OCI-LY7 (cell line): ENCODE results near the gene MVK.

Source experiments
- CTCF ChIP-seq: fragments of 200-600 bp; sonication (generic); conservative IDR thresholded peaks from 2 replicates; pipeline ENCODE4 v1.5.1; 2014; ENCODE audit warnings: mild to moderate bottlenecking, antibody characterized with exemption, low read length, moderate library complexity, mixed read lengths
- EZH2phosphoT487 ChIP-seq: fragments of 200-600 bp; sonication (generic); IDR thresholded peaks from 2 replicates; pipeline ENCODE4 v1.6.1; 2018; ENCODE audit warnings: low read depth, borderline replicate concordance, mild to moderate bottlenecking, mixed run types, antibody characterized with exemption, low read length, moderate library complexity, mixed read lengths

- TF ChIP-seq CTCF (no peak), EZH2phosphoT487 (no peak)
Observed at GRCh38 chr12:109553906-109554500, 19.6 kb upstream of the MVK start.
